Upper lobe of left lung (tissue), 4 donors: ENCODE results near the gene GSAP.

Experiments used
- POLR2A ChIP-seq, 4 donors: fragments of 450-650 bp; IDR thresholded peaks; one replicate each; pipeline ENCODE4 v1.5.1; 2016 to 2017; ENCODE audit warnings: antibody characterized with exemption in 4 of 4, mild to moderate bottlenecking in 2 of 4
- TF ChIP-seq, protein P1 (sequence below), 6 experiments: fragments of 450-650 bp in 4 of 6; fragments of 200-600 bp in 2 of 6; sonication (generic) in 2 of 6; IDR thresholded peaks; one replicate each; pipeline ENCODE4 v1.5.1; 2016 to 2019; ENCODE audit warnings: antibody characterized with exemption in 6 of 6

DNA sequence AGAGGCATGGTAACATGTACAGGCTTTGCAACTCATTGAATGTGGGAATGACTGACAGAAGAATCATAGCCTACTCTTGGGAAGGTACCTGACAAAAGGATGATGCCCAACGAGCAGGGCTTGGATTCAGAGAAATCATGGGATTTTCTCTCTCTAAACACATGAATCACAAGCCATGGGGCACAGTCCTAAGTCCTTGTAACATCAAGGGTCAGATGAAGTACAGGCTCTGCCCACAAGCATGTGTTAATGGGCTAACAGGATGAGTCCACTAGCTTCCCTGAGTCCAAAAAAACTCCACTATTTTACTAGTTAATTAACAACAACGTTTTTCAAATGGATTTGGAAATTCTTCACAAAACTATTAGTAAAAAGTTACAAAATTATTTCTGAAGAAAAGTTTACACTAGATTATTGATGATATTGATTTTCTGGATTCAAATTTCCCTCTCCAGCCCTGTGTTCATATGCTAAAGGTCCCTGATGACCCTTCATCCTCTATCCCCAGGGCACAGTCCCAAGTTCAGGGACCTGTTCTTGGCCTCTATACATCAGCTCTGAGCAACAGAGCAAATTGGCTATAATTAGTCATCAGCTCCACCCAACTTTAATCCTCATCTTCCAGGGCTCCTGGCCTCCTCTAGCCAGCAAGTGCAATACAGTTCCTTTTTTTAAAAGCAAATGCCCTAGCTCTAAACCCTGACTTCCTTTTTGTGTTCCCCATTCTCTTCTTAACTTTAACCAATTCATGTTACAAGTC lies 99.8 kb downstream of the GSAP start:
- TF ChIP-seq, protein P1, sequence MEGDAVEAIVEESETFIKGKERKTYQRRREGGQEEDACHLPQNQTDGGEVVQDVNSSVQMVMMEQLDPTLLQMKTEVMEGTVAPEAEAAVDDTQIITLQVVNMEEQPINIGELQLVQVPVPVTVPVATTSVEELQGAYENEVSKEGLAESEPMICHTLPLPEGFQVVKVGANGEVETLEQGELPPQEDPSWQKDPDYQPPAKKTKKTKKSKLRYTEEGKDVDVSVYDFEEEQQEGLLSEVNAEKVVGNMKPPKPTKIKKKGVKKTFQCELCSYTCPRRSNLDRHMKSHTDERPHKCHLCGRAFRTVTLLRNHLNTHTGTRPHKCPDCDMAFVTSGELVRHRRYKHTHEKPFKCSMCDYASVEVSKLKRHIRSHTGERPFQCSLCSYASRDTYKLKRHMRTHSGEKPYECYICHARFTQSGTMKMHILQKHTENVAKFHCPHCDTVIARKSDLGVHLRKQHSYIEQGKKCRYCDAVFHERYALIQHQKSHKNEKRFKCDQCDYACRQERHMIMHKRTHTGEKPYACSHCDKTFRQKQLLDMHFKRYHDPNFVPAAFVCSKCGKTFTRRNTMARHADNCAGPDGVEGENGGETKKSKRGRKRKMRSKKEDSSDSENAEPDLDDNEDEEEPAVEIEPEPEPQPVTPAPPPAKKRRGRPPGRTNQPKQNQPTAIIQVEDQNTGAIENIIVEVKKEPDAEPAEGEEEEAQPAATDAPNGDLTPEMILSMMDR (IDR thresholded peaks at IDR 0.05) = no peak
- TF ChIP-seq POLR2A (IDR thresholded peaks at IDR 0.05) = no peak
